ENCODE data around the gene PREB. TPM values are rescaled to one million over a fixed set of nuclear protein-coding genes. Genes with fewer than 3 reads are reported as not detected.

PREB gene, protein sequence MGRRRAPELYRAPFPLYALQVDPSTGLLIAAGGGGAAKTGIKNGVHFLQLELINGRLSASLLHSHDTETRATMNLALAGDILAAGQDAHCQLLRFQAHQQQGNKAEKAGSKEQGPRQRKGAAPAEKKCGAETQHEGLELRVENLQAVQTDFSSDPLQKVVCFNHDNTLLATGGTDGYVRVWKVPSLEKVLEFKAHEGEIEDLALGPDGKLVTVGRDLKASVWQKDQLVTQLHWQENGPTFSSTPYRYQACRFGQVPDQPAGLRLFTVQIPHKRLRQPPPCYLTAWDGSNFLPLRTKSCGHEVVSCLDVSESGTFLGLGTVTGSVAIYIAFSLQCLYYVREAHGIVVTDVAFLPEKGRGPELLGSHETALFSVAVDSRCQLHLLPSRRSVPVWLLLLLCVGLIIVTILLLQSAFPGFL
- 10 to 100 TPM; 42.7 to 72.1 TPM for total RNA-seq

DNA sequence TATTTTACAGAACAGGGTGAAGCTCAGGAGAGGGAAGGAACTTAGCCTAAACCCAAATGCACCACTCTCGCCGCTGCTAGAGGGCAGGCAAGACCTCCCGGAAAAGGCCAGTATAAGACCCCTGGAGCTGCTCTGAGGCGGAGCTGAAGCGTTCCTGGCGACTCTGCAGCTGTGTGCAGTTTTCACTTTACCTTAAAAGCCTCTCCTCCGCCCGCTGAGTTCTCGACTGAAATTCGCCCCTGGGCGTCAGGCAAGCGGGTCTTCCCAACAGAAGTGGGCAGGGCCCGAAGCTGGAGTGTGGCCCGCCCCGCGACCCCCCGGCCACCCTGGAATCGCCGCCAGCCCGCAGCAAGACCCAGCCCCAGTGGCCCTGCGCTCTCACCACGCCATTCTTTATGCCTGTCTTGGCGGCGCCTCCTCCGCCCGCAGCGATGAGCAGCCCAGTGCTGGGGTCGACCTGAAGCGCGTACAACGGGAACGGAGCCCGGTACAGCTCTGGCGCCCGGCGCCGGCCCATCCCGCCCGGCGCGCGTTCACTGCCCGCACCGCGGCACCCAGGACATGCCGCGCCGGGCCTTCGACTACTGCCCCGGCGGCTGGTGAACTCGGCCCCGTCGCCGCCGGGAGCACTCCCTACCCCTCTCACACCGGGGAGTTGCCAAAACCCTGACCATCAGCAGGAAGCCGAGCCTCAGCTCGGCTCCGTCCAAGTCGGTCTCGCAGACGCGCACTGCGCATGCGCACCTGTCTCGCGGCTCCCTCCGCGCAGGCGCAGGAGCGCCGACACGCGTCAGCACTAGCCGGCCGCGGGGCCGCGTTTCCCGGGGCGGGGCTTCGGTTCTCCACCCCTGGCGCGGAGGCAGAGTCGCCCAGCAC is at the start of gene PREB:
Gene PREB, minus strand, starts transcription at position 732 of the 876 bp plus-strand sequence. Its CDS starts 215 bp downstream, at position 517.
- Histone ChIP-seq H3K9ac (ENCODE audit: low read depth in 2 of 2, low read length in 2 of 2) (peak within 1 kb of the TSS; percentile 91 to 99), H3K9me3 (no peaks in the 10 kb centered on the region), H3K36me3 (no peaks in the 10 kb centered on the region), H3K27me3 (no peaks in the 10 kb centered on the region), H3K4me1 (no peaks in the 10 kb centered on the region), H3K27ac (peak within 1 kb of the TSS; percentile 86), H3K4me3 (peak within 1 kb of the TSS; percentile 94)
- TF ChIP-seq, protein P1, sequence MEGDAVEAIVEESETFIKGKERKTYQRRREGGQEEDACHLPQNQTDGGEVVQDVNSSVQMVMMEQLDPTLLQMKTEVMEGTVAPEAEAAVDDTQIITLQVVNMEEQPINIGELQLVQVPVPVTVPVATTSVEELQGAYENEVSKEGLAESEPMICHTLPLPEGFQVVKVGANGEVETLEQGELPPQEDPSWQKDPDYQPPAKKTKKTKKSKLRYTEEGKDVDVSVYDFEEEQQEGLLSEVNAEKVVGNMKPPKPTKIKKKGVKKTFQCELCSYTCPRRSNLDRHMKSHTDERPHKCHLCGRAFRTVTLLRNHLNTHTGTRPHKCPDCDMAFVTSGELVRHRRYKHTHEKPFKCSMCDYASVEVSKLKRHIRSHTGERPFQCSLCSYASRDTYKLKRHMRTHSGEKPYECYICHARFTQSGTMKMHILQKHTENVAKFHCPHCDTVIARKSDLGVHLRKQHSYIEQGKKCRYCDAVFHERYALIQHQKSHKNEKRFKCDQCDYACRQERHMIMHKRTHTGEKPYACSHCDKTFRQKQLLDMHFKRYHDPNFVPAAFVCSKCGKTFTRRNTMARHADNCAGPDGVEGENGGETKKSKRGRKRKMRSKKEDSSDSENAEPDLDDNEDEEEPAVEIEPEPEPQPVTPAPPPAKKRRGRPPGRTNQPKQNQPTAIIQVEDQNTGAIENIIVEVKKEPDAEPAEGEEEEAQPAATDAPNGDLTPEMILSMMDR (IDR thresholded peaks at IDR 0.05) = no peak
- DNase-seq = peak; percentile 97
- intact Hi-C loops (cut with DNase I) = no loop called here

DNA sequence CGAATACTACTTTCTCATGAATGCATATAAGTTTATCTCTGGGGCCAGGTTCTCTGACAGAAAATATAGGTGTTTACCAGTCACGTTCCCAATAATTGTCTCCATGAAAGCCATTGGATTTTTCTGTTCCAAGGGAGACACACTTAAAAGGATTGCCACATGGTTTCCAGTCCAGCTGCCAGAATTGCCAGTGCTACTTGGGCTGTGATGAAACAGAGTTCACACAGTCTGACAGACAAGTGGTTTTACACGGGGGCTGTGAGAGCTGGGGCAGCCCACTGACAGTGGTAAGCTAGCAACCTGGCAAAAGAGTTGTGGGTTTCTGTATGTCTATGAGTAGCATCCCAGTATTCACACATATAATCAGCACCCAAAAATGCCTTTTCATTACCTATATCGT is 49.7 kb upstream of the PREB start:
- Histone ChIP-seq H3K4me1 (no peaks in the 10 kb centered on the region), H3K4me3 (no peak overlapping the region), H3K27ac (peak overlapping the region; percentile 6), H3K9ac (ENCODE audit: low read depth in 2 of 2, low read length in 2 of 2) (no peak overlapping the region), H3K27me3 (no peaks in the 10 kb centered on the region), H3K36me3 (no peaks in the 10 kb centered on the region), H3K9me3 (no peaks in the 10 kb centered on the region)
- TF ChIP-seq, protein P1 (IDR thresholded peaks at IDR 0.05) = no peak
- DNase-seq = no peak
- intact Hi-C loops (cut with DNase I) = no loop called here

DNA sequence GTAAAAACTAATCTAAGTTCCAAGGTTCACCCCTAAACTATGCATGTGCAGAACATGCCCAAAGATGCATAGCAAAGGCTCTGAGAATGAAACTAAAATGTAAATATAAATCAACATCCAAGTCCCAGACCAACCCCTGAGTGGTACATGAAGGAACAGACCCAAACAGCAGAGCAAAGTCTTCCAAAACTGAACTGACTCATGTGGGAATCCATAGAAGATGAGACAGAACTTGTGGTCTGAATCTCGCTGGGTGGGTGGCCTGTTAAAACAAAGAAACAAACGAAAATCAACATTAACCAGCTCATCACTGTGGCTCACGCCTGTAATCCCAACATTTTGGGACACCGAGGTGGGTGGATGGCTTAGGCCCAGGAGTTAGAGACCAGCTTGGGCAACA is 47.9 kb upstream of the PREB start:
- H3K9ac ChIP-seq (ENCODE audit: low read depth in 2 of 2, low read length in 2 of 2) = no peak overlapping the region
- intact Hi-C loops (cut with DNase I) = no loop called here
- H3K4me1 ChIP-seq = no peaks in the 10 kb centered on the region
- no peak overlapping the region for H3K4me3 ChIP-seq
- H3K27ac ChIP-seq = no peak overlapping the region
- no peaks in the 10 kb centered on the region for H3K9me3 ChIP-seq
- no peak for DNase-seq
- H3K36me3 ChIP-seq = no peaks in the 10 kb centered on the region
- TF ChIP-seq, protein P1 (IDR thresholded peaks at IDR 0.05) = no peak
- no peaks in the 10 kb centered on the region for H3K27me3 ChIP-seq

DNA sequence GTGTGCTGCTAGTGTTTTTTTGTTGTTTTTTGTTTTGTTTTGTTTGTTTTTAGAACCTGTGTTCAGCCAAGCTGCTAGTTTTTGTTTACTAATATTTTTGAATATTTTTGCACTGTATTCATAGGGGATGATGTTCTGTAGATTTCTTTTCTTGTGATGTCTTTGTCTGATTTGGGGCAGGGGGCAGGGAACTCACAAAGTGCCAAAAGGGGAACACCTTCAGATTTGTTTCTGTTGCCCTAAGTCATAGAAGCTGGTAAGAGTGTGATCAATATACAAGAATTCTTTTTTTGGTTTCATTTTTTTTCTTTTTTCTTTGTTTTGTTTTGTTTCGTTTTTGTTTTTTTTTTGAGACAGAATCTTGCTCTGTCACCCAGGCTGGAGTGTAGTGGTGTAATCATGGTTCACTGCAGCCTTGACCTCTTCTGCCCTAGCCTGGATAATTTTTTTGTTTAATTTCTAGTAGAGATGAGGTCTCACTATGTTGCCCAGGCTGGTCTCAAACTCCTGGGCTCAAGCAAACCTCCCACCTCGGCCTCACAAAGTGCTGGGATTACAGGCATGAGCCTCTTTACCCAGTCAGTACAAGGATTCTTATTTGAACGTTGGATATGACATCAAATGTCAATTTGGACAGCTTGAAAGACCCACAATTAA is 45.0 kb upstream of the PREB start:
- intact Hi-C loops (cut with DNase I) = no loop called here
- Histone ChIP-seq H3K9ac (ENCODE audit: low read depth in 2 of 2, low read length in 2 of 2) (no peak overlapping the region), H3K36me3 (no peaks in the 10 kb centered on the region)

More for the DNA sequence above, 45.0 kb upstream of the PREB start:
- Histone ChIP-seq H3K4me3 (no peak overlapping the region), H3K9me3 (no peaks in the 10 kb centered on the region), H3K27ac (no peak overlapping the region), H3K27me3 (no peaks in the 10 kb centered on the region), H3K4me1 (no peaks in the 10 kb centered on the region)
- DNase-seq = no peak
- TF ChIP-seq, protein P1 (IDR thresholded peaks at IDR 0.05) = no peak

All from colonic mucosa (tissue), 4 donors.